22Rv1 (cell line): ENCODE measurements around the gene SLC38A10.

Experiments used
- H3K27ac ChIP-seq: fragments of 450-650 bp; 2 replicates; pipeline ENCODE4 v1.5.1; 2017
- CTCF ChIP-seq: fragments of 450-650 bp; IDR thresholded peaks from 2 replicates; pipeline ENCODE4 v1.5.1; 2017; ENCODE audit warnings: mild to moderate bottlenecking
- ZFX ChIP-seq: fragments of 450-650 bp; IDR thresholded peaks from 2 replicates; pipeline ENCODE4 v1.6.1; 2017; ENCODE audit warnings: antibody characterized with exemption, borderline replicate concordance

Gene SLC38A10

GRCh38 chr17:81251094-81251708 lies 43.9 kb downstream of the SLC38A10 start:
- no peak for TF ChIP-seq ZFX

GRCh38 chr17:81250286-81251093 lies 44.6 kb downstream of the SLC38A10 start:
- no peak for TF ChIP-seq ZFX
- no peak for TF ChIP-seq CTCF
- no peak overlapping the region for H3K27ac ChIP-seq

More at GRCh38 chr17:81251094-81251708, 43.9 kb downstream of the SLC38A10 start:
- H3K27ac ChIP-seq: no peak overlapping the region

- TF ChIP-seq ZFX (no peak), CTCF (no peak)
- H3K27ac ChIP-seq: no peak overlapping the region
Measured at GRCh38 chr17:81249223-81250040, 45.7 kb downstream of the SLC38A10 start.

- no peak for TF ChIP-seq CTCF
- TF ChIP-seq ZFX: no peak
- H3K27ac ChIP-seq: 0 out of 2 replicates have a peak overlapping the region, but pooled peaks have one; percentile 15
Measured at GRCh38 chr17:81248649-81249048, 46.5 kb downstream of the SLC38A10 start.

GRCh38 chr17:81247339-81247990 lies 47.6 kb downstream of the SLC38A10 start:
- no peak overlapping the region for H3K27ac ChIP-seq
- TF ChIP-seq CTCF (no peak), ZFX (no peak)

- no peak overlapping the region for H3K27ac ChIP-seq
- TF ChIP-seq CTCF (no peak), ZFX (no peak)
Measured at GRCh38 chr17:81246679-81247338, 48.3 kb downstream of the SLC38A10 start.

- TF ChIP-seq ZFX: no peak
- no peak for TF ChIP-seq CTCF
- H3K27ac ChIP-seq: no peak overlapping the region
Measured at GRCh38 chr17:81246343-81246670, 48.8 kb downstream of the SLC38A10 start.
